PC-3 (cell line): ENCODE measurements around the gene ATP2B2.
"Not testable (repeated sequence)": the region's sequence is repeated elsewhere in the genome, so short reads cannot be mapped to it uniquely, and the experiment has no call there.

ENCODE experiments used
- EZH2 ChIP-seq: fragments of 300-600 bp; sonication (generic); IDR thresholded peaks from one replicate; pipeline ENCODE4 v1.6.1; 2017; ENCODE audit warnings: antibody characterized with exemption, mild to moderate bottlenecking, low read length; ENCODE audit not compliant: unreplicated experiment
- TF ChIP-seq, protein P1 (sequence below): fragments of 300-600 bp; sonication (generic); conservative IDR thresholded peaks from 2 replicates; pipeline ENCODE4 v1.5.1; 2017; ENCODE audit warnings: antibody characterized with exemption, low read depth, mild to moderate bottlenecking, low read length

DNA sequence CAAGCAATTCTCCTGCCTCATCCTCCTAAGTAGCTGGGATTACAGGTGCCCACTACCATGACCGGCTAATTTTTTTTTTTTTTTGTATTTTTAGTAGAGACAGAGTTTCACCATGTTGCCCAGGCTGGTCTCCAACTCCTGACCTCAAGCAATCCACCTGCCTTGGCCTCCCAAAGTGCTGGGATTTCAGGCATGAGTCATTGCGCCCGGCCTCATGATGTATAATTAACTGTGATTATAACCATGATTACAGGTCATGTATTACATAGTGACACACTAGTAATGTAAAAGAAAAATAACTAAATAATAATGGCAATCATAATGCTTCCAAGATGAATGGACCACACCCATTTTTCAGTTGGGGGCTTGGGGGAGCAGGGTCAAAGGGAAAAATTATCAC is 122.9 kb downstream of the ATP2B2 start:
- not testable (repeated sequence) for TF ChIP-seq EZH2
- TF ChIP-seq, protein P1, sequence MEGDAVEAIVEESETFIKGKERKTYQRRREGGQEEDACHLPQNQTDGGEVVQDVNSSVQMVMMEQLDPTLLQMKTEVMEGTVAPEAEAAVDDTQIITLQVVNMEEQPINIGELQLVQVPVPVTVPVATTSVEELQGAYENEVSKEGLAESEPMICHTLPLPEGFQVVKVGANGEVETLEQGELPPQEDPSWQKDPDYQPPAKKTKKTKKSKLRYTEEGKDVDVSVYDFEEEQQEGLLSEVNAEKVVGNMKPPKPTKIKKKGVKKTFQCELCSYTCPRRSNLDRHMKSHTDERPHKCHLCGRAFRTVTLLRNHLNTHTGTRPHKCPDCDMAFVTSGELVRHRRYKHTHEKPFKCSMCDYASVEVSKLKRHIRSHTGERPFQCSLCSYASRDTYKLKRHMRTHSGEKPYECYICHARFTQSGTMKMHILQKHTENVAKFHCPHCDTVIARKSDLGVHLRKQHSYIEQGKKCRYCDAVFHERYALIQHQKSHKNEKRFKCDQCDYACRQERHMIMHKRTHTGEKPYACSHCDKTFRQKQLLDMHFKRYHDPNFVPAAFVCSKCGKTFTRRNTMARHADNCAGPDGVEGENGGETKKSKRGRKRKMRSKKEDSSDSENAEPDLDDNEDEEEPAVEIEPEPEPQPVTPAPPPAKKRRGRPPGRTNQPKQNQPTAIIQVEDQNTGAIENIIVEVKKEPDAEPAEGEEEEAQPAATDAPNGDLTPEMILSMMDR = not testable (repeated sequence)
